IMR-90 (cell line): Measurements from ENCODE around the gene NT5C3A. TPM values are rescaled to one million over a fixed set of nuclear protein-coding genes. Genes with fewer than 3 reads are reported as not detected.

Experiments used
- ATAC-seq: fragments of 200-7000 bp; cut with Tn5 transposase; 2 replicates; pipeline ENCODE4 v1.9.1; 2020; ENCODE audit warnings: low read depth, mild to moderate bottlenecking, moderate library complexity
- BruUV-seq: library from RNA; stranded (reverse); fragments of 400-500 nt; replicated peaks from 2 replicates; lab custom pipeline; 2021; lab: Mats Ljungman, UMichigan
- CTCF ChIA-PET: fragments of 300-600 bp; formaldehyde crosslinking; extraction: SDS; loops from one replicate; lab custom pipeline; 2021; ENCODE audit warnings: antibody characterized with exemption; lab: Yijun Ruan, JAX
- POLR2A ChIA-PET: fragments of 300-600 bp; sonication (Branson Sonifier 250); formaldehyde crosslinking; loops from one replicate; lab custom pipeline; 2022; ENCODE audit warnings: antibody characterized with exemption; ENCODE audit not compliant: unreplicated experiment; lab: Charles Lee
- DNase-seq: peaks from one replicate; pipeline ENCODE4 v3.0.0; 2013
- H2AFZ ChIP-seq: replicated peaks from 2 replicates; pipeline ENCODE3; 2013; ENCODE audit warnings: low read length, mild to moderate bottlenecking; ENCODE audit not compliant: poor library complexity
- H2AK5ac ChIP-seq: 2 replicates; pipeline ENCODE4 v1.6.1; 2013; ENCODE audit warnings: low read depth, low read length, inconsistent platforms
- H2AK9ac ChIP-seq: replicated peaks from 2 replicates; pipeline ENCODE3; 2013; ENCODE audit warnings: mild to moderate bottlenecking, low read depth, low read length, moderate library complexity; ENCODE audit not compliant: poor library complexity
- H2BK120ac ChIP-seq: 2 replicates; pipeline ENCODE4 v1.6.1; 2013; ENCODE audit warnings: low read depth, low read length, inconsistent platforms
- H2BK15ac ChIP-seq: 3 replicates; pipeline ENCODE4 v1.6.1; 2013; ENCODE audit warnings: low read depth, low read length, inconsistent platforms
- H2BK20ac ChIP-seq: 2 replicates; pipeline ENCODE4 v1.6.1; 2013; ENCODE audit warnings: low read depth, mild to moderate bottlenecking, inconsistent platforms, low read length, moderate library complexity
- H2BK5ac ChIP-seq: 2 replicates; pipeline ENCODE4 v1.6.1; 2013; ENCODE audit warnings: mild to moderate bottlenecking, low read depth, low read length, inconsistent platforms; ENCODE audit not compliant: poor library complexity, severe bottlenecking
- H3K14ac ChIP-seq: replicated peaks from 2 replicates; pipeline ENCODE4 v1.6.1; 2013; ENCODE audit warnings: low read depth, low read length, inconsistent platforms
- H3K18ac ChIP-seq: 2 replicates; pipeline ENCODE4 v1.6.1; 2013; ENCODE audit warnings: low read depth, low read length, control low read depth
- H3K23ac ChIP-seq: 2 replicates; pipeline ENCODE4 v1.6.1; 2013; ENCODE audit warnings: low read depth, low read length, inconsistent platforms
- H3K27ac ChIP-seq: 2 replicates; pipeline ENCODE4 v1.5.1; 2013; ENCODE audit warnings: mild to moderate bottlenecking, control low read depth, low read length; ENCODE audit not compliant: insufficient read depth
- H3K27me3 ChIP-seq: 2 replicates; pipeline ENCODE4 v1.6.1; 2013; ENCODE audit warnings: low read length; ENCODE audit not compliant: control insufficient read depth, insufficient read depth
- H3K36me3 ChIP-seq: 2 replicates; pipeline ENCODE4 v1.6.1; 2013; ENCODE audit warnings: low read length, mixed read lengths; ENCODE audit not compliant: control insufficient read depth, insufficient read depth
- H3K4ac ChIP-seq: 2 replicates; pipeline ENCODE4 v1.6.1; 2013; ENCODE audit warnings: low read depth, low read length, inconsistent platforms
- H3K4me1 ChIP-seq: 2 replicates; pipeline ENCODE4 v1.6.1; 2013; ENCODE audit warnings: low read length, mixed read lengths; ENCODE audit not compliant: control insufficient read depth, insufficient read depth
- H3K4me2 ChIP-seq: 2 replicates; pipeline ENCODE4 v1.6.1; 2013; ENCODE audit warnings: low read depth, mild to moderate bottlenecking, control low read depth, low read length, moderate library complexity
- H3K4me3 ChIP-seq: 2 replicates; pipeline ENCODE4 v1.5.1; 2013; ENCODE audit warnings: low read depth, mild to moderate bottlenecking, control low read depth, low read length, moderate library complexity; ENCODE audit not compliant: insufficient read depth
- H3K56ac ChIP-seq: 2 replicates; pipeline ENCODE4 v1.6.1; 2013; ENCODE audit warnings: low read length, inconsistent platforms; ENCODE audit not compliant: insufficient read depth; ENCODE audit errors: extremely low read depth
- H3K79me1 ChIP-seq, 2 experiments: 2 replicates each; pipeline ENCODE4 v1.6.1; 2013; ENCODE audit warnings: low read length in 2 of 2, inconsistent platforms in 1 of 2, low read depth in 1 of 2
- H3K9ac ChIP-seq: 2 replicates; pipeline ENCODE4 v1.6.1; 2013; ENCODE audit warnings: low read depth, low read length, control low read depth
- H3K9me1 ChIP-seq: 2 replicates; pipeline ENCODE4 v1.6.1; 2013; ENCODE audit warnings: low read length, inconsistent platforms; ENCODE audit not compliant: insufficient read depth
- H3K9me3 ChIP-seq: 2 replicates; pipeline ENCODE4 v1.6.1; 2013; ENCODE audit warnings: low read length; ENCODE audit not compliant: control insufficient read depth, insufficient read depth
- H4K20me1 ChIP-seq: 2 replicates; pipeline ENCODE4 v1.6.1; 2013; ENCODE audit warnings: low read length, inconsistent platforms; ENCODE audit not compliant: insufficient read depth
- H4K5ac ChIP-seq: 2 replicates; pipeline ENCODE4 v1.6.1; 2013; ENCODE audit warnings: mild to moderate bottlenecking, low read depth, low read length, control low read depth
- H4K8ac ChIP-seq, 2 experiments: 2 replicates each; pipeline ENCODE4 v1.6.1; 2013; ENCODE audit warnings: low read depth in 2 of 2, low read length in 2 of 2, control low read depth in 1 of 2, inconsistent platforms in 1 of 2
- H4K91ac ChIP-seq: 2 replicates; pipeline ENCODE4 v1.6.1; 2013; ENCODE audit warnings: low read depth, low read length, inconsistent platforms; ENCODE audit not compliant: insufficient read depth
- RCOR1 ChIP-seq: IDR thresholded peaks from 2 replicates; pipeline ENCODE4 v1.6.1; 2012; ENCODE audit warnings: mild to moderate bottlenecking, low read length, improper control_type of control experiment; ENCODE audit not compliant: insufficient replicate concordance
- WGBS, 2 experiments: methylation state at CpG; one replicate each; pipeline versions ENCODE4 v1.1.5 to v1.1.7; 2013; ENCODE audit warnings: missing lambda C conversion rate in 2 of 2; ENCODE audit not compliant: insufficient read length in 1 of 2; ENCODE audit errors: extremely low coverage in 2 of 2; 5-methylcytosine and 5-hydroxymethylcytosine counted together
- dilution Hi-C: fragments of 300-500 bp; cut with HindIII; formaldehyde crosslinking; loops from one replicate; pipeline ENCODE4 v1.14.3; 2018; ENCODE audit warnings: low sequenced_read_pairs; ENCODE audit not compliant: unreplicated experiment
- in situ Hi-C: fragments of 300-500 bp; cut with MboI; formaldehyde crosslinking; loops from 3 replicates; pipeline ENCODE4 v1.14.3; 2019; ENCODE audit warnings: low sequenced_read_pairs, inconsistent platforms, mixed read lengths
- intact Hi-C: fragments of 100-400 bp; cut with micrococcal nuclease; formaldehyde crosslinking; loops from 2 replicates; pipeline ENCODE4 v1.10.0; 2022
- polyA plus RNA-seq, 3 experiments: library from polyadenylated mRNA; depleted of rRNA; stranded (reverse); fragments of >200 nt; gene quantifications; 2 replicates each; pipeline ENCODE4 v1.2.3, GENCODE V29; 2012; ENCODE audit warnings: low replicate concordance in 1 of 3
- total RNA-seq: library from RNA; depleted of rRNA; stranded (reverse); fragments of >200 nt; gene quantifications from 2 replicates; pipeline ENCODE4 v1.2.3, GENCODE V29; 2012
- TF ChIP-seq, protein P1 (sequence below): conservative IDR thresholded peaks from 2 replicates; pipeline ENCODE4 v1.5.1; 2012; ENCODE audit warnings: mild to moderate bottlenecking, low read depth, low read length, improper control_type of control experiment
- TF ChIP-seq, protein P2 (sequence below): fragments of 150-350 bp; IDR thresholded peaks from 2 replicates; pipeline ENCODE4 v1.6.1; 2017; ENCODE audit warnings: mild to moderate bottlenecking, antibody characterized with exemption, low read length, low read depth

Gene NT5C3A
- total and polyA plus RNA-seq, 2 of the 4 experiments (the other 2 are of a cell fraction) = 11.3 to 12.2 TPM

DNA sequence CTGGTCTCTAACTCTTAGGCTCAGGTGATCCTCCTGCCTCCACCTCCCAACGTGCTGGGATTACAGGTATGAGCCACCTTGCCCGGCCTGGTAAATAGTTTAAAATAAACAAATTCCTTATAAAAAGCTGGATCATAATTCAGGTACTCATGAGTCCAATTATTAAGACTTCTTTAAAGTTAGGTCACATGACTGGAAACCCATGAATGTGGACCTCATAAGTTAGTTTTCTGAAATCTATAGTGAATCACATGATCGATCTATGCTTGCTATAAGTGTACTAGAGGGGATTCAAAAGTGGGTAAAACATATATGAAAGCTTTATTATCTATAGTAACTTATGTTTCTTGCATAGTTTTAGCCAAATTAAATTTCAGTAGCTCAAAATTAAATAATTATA is 14.3 kb downstream of the NT5C3A start:
- H2AK5ac ChIP-seq = no peak overlapping the region
- no peak overlapping the region for H2BK120ac ChIP-seq
- DNase-seq = no peak
- no peaks in the 10 kb centered on the region for H3K9me3 ChIP-seq
- peaks cover 18 to 51% of the 10 kb centered on the region in 2 experiments for H3K79me1 ChIP-seq
- ATAC-seq = no peak
- no CpG with 5 or more reads among the region's 3 CpGs for WGBS, 2 experiments
- no peak overlapping the region for H2BK5ac ChIP-seq
- no peak overlapping the region for H4K5ac ChIP-seq
- H3K14ac ChIP-seq = no peak overlapping the region
- H4K8ac ChIP-seq = no peak overlapping the region
- no peaks in the 10 kb centered on the region; the same call in 1 of the 2 replicates for H3K36me3 ChIP-seq
- H3K56ac ChIP-seq = no peak overlapping the region
- H2BK15ac ChIP-seq = no peak overlapping the region
- no peaks in the 10 kb centered on the region for H3K27me3 ChIP-seq
- no peak overlapping the region for H3K4me2 ChIP-seq
- no peak overlapping the region for H2AFZ ChIP-seq
- H3K4me3 ChIP-seq = no peak overlapping the region
- H3K4ac ChIP-seq = no peak overlapping the region
- in situ Hi-C loops (no loop called here), intact Hi-C loops (no loop called here), dilution Hi-C loops (no loop called here)
- H3K4me1 ChIP-seq = peaks cover 5% of the 10 kb centered on the region
- peaks cover 6% of the 10 kb centered on the region for H4K20me1 ChIP-seq
- no peak overlapping the region for H3K23ac ChIP-seq
- no peak overlapping the region for H3K9ac ChIP-seq
- no peak overlapping the region for H2AK9ac ChIP-seq
- TF ChIP-seq, protein P1, sequence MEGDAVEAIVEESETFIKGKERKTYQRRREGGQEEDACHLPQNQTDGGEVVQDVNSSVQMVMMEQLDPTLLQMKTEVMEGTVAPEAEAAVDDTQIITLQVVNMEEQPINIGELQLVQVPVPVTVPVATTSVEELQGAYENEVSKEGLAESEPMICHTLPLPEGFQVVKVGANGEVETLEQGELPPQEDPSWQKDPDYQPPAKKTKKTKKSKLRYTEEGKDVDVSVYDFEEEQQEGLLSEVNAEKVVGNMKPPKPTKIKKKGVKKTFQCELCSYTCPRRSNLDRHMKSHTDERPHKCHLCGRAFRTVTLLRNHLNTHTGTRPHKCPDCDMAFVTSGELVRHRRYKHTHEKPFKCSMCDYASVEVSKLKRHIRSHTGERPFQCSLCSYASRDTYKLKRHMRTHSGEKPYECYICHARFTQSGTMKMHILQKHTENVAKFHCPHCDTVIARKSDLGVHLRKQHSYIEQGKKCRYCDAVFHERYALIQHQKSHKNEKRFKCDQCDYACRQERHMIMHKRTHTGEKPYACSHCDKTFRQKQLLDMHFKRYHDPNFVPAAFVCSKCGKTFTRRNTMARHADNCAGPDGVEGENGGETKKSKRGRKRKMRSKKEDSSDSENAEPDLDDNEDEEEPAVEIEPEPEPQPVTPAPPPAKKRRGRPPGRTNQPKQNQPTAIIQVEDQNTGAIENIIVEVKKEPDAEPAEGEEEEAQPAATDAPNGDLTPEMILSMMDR = no peak
- TF ChIP-seq RCOR1 = no peak
- TF ChIP-seq, protein P2, sequence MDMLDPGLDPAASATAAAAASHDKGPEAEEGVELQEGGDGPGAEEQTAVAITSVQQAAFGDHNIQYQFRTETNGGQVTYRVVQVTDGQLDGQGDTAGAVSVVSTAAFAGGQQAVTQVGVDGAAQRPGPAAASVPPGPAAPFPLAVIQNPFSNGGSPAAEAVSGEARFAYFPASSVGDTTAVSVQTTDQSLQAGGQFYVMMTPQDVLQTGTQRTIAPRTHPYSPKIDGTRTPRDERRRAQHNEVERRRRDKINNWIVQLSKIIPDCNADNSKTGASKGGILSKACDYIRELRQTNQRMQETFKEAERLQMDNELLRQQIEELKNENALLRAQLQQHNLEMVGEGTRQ = peak; percentile 15; the same call in 1 of the 2 replicates
- no peak overlapping the region for H2BK20ac ChIP-seq
- H4K91ac ChIP-seq = no peak overlapping the region
- CTCF ChIA-PET = interaction anchor here (1.2 kb wide), 1 partner anchor 202 kb away, joined by 3 read pairs; no protein-coding TSS in a partner anchor
- POLR2A ChIA-PET = no interaction called here
- H3K27ac ChIP-seq = no peak overlapping the region
- H3K9me1 ChIP-seq = peaks cover 10% of the 10 kb centered on the region
- H3K18ac ChIP-seq = no peak overlapping the region
- no TSS peak for BruUV-seq
